CD4-positive, alpha-beta T cell treated with Interleukin-6 at 100 ng/mL for 8 hours (primary cell): ENCODE results near the gene FETUB.
"Not testable (repeated sequence)": the region's sequence is repeated elsewhere in the genome, so short reads cannot be mapped to it uniquely, and the experiment has no call there.

Experiments
- DNase-seq: peaks from one replicate; pipeline ENCODE4 v3.0.0-alpha.2; 2020; ENCODE audit warnings: mixed read lengths, low spot score

The FETUB gene

GRCh38 chr3:186679151-186679550 is 39.0 kb downstream of the FETUB start:
- no peak for DNase-seq

DNA sequence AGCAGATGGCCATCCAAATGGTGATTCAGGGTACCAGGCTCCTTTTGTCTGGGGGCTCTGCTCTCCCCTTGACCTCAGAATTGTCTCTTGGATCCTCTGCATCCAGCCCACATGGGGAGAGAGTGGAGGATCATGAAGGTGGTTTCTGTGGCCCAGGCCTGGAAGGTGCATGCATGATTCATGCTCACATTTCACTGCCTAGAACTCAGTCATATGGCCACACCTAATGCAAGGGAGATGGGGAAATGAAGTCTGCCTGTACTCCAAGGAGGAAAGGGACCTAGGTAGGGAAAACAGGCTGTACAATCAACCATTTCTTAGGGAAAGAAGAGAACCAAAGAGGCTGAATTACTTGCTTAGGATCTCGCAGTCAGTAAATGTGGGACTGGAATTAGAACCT is 40.7 kb downstream of the FETUB start:
- DNase-seq, result no peak

DNA sequence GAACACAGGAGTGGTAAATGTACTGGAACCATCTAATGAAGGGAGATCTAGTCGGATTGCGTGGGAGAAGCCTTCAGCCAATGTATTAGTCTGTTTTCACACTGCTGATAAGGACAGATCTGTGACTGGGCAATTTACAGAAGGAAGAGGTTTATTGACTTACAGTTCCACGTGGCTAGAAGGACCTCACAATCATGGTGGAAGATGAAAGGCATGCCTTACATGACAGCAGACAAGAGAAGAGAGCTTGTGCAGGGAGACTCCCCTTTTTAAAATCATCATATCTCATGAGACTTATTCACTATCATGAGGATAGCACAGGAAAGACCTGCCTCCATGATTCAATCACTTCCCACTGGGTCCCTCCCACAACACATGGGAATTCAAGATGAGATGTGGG is 42.6 kb downstream of the FETUB start:
- no peak for DNase-seq

GRCh38 chr3:186683979-186684378 is 43.8 kb downstream of the FETUB start:
- no peak for DNase-seq

DNA sequence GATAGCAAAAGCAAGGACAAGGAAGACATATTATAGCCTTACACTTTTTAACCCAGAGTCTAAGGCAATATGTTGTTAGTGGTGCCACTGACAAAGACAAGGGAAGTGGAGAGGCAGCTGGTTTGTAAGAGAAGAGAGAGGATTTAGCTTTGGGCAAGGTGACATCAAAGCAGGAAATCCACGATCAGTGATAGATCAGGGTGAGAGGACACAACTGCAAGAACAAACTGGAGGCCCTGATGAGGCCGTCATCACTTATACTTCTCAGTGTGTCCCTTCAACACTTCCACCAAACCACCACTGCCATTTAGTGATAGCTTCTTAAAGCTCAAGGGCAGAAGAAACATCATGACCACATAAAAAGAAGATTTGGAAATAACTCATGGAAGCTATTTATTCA is 46.3 kb downstream of the FETUB start:
- DNase-seq, result not testable (repeated sequence)

DNA sequence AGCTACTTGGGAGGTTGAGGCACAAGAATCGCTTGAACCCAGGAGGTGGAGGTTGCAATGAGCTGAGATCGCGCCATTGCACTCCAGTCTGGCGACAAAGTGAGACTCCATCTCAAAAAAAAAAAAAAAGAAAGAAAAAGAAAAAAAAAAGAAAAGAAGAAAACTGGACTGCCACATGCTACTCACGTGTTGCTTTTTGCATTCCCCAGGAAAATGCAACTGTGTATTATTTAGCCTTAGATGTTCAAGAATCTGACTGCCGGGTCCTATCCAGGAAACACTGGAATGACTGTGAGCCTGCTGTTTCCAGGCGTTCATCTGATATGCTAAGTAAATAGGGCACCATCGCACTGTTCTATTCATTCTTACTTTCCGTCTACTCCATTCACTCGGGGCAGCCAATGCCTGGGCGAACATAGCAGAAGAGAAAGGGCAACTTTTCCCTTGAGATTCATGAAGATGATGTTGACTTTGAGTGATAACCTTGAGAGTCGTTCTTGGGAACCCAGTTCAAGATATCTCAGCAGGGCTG is 47.0 kb downstream of the FETUB start:
- no peak for DNase-seq

DNA sequence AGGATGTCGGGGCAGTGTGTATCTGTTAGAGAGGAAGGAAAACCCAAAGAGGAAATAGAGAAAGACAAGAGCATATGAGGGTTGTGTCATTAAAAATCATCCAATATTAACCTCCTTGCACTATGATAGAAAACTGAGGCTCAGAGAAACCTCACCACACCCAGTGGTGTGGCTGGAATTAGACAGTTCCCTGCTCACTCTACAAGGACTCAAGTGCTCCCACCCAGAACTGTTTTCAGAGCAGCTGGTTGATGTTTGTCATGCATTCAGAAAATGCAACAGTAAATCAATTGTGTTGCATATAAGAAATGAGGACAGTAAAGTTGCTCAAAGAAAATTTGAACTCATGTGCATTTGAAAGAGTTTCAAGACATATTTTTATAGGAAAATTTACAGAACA is 50.1 kb downstream of the FETUB start:
- DNase-seq, result not testable (repeated sequence)

DNA sequence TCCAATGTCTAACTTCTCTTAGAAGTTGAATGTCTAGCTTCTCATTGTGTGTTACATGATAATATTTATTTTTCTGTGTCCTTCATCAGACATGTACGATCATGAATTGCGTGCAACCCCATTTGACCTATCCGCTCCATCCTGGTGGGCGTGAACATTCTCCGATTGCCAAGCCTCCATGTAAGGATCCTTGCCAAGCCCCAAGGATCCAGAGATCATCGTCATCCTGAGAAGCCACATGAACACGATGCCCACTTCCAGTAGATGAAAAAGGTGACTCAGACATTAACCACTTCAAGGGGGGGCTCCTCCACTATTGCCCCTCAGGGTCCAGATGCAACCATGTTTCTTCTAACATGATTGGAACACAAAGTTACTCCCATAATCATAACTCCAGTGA is 51.5 kb downstream of the FETUB start:
- no peak for DNase-seq

- no peak for DNase-seq
These were observed 53.6 kb downstream of the FETUB start for GRCh38 chr3:186693843-186694242.

- DNase-seq, result no peak
These were observed 54.3 kb downstream of the FETUB start for GRCh38 chr3:186694288-186695032.

DNA sequence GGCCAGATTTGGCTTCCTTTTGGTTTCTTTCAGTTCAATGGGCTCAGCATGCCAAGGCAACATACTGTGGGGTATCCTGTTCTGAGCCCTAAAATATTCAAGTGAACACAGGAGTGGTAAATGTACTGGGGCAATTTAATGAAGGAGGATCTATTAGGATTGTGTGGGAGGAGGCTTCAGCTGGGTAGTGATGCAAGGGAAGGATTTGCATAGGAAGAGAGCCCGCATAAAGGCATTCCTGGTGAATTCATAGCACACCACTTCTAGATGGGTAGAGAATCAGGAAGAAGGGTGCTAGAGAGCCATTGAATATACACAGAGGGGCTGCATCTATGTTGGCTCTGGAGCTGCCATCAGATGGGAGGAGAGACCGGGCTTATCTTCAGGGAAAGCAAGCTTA is 56.3 kb downstream of the FETUB start:
- no peak for DNase-seq

DNA sequence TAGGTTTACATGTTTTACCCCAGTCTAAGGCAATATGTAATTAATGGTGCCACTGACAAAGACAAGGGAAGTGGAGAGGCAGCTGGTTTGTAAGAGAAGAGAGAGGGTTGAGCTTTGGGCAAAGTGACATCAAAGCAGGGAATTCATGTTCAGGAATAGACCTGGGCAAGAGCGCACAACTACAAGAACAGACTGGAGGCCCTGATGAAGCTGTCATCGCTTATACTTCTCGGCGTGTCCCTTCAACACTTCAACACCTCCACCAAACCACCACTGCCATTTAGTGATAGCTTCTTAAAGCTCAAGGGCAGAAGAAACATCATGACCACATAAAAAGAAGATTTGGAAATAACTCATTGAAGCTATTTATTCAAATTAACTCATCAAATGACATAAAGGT is 57.3 kb downstream of the FETUB start:
- DNase-seq, result no peak

- DNase-seq, result no peak
These were observed 60.1 kb downstream of the FETUB start for GRCh38 chr3:186700267-186700666.

GRCh38 chr3:186702451-186702850 is 62.3 kb downstream of the FETUB start:
- DNase-seq, result not testable (repeated sequence)
